Effector memory CD8-positive, alpha-beta T cell (primary cell): ENCODE results near the gene SCLY.
A peak's percentile ranks its signal among the peaks of the same experiment; 100 is the strongest.
"Not testable (repeated sequence)": the region's sequence is repeated elsewhere in the genome, so short reads cannot be mapped to it uniquely, and the experiment has no call there.

Experiments
- ATAC-seq: fragments of 150-1000 bp; cut with Tn5 transposase; replicated peaks from 2 replicates; pipeline ENCODE4 v1.10.0; 2021; ENCODE audit warnings: mild to moderate bottlenecking, moderate library complexity
- DNase-seq, 3 experiments: peaks; one replicate each; pipeline ENCODE4 v3.0.0; 2021
- H3K27ac Mint-ChIP-seq, 2 donors: one replicate each; pipeline ENCODE4 v1.8.0; 2022; ENCODE audit warnings: mild to moderate bottlenecking in 2 of 2, mixed read lengths in 2 of 2, moderate library complexity in 2 of 2
- H3K27me3 Mint-ChIP-seq, 2 donors: one replicate each; pipeline ENCODE4 v1.8.0; 2022; ENCODE audit warnings: mixed read lengths in 2 of 2
- H3K36me3 Mint-ChIP-seq: one replicate; pipeline ENCODE4 v1.8.0; 2022; ENCODE audit warnings: mild to moderate bottlenecking, moderate library complexity, mixed read lengths; ENCODE audit not compliant: insufficient read depth
- H3K4me1 Mint-ChIP-seq, 2 donors: one replicate each; pipeline ENCODE4 v1.8.0; 2022; ENCODE audit warnings: low read depth in 2 of 2, mixed read lengths in 2 of 2
- H3K4me3 Mint-ChIP-seq, 2 donors: one replicate each; pipeline ENCODE4 v1.8.0; 2022; ENCODE audit warnings: mild to moderate bottlenecking in 2 of 2, mixed read lengths in 2 of 2, moderate library complexity in 2 of 2
- H3K9me3 Mint-ChIP-seq, 2 donors: one replicate each; pipeline ENCODE4 v1.8.0; 2022; ENCODE audit warnings: mixed read lengths in 2 of 2

SCLY gene

DNA sequence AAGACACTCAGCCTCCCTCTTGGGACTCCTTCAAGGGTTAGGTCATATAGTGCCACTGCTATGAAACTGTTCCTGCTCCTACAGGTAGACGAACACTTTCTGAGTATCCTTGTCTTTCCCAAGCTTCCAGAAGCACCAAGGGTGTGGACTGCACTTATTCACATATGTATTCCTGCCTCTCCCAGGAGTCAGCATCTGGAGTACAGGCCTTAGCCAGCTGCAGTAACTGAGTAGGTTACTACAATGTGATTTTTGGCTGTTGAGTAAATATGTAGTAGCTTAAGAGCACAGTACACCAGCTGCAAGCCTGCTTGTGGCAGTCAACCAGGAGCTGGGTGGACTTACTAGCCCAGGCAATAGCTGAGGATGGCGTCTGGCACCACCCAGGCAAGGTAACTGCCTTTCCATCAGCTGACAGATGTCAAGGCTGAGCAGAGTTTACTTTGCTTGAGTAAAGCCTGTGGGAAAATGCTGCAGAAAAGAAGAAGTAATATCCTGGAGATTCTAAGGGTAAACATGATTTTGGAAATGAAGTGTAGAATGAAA is 14.0 kb upstream of the SCLY start:
- Mint-ChIP-seq H3K27ac (no peak overlapping the region), H3K4me3 (no peak overlapping the region), H3K36me3 (peaks cover 13% of the 10 kb centered on the region)

DNA sequence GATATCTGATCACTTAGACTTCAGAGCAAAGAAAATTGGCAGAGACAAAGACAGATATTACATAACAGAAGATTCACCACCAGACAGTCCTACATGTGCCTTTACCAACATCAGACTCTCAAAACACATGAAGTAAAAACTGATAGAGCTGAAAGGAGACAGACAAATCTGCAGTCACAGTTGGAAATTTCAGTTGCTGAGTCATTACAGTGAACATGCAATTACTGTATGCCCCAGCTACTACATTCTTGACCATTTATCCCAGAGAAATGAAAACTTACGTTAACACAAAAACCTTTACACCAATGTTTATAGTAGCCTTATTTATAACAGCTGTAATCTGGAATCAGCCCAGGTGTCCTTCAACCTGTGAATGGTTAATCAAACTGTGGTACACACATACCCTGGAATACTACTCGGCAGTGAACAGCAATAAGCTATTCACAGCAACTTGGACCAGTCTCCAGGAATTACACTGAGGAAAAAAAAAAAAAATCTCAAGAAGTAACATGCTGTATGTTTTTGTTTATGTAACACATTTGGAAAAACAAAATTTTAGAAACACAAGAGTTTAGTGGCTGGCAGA is 7.5 kb upstream of the SCLY start:
- no peak overlapping the region for H3K27ac Mint-ChIP-seq
- ATAC-seq (no peak), DNase-seq (no peak)
- H3K4me3 Mint-ChIP-seq = no peak overlapping the region
- H3K27me3 Mint-ChIP-seq = peaks cover 18 to 34% of the 10 kb centered on the region in 2 donors
- no peaks in the 10 kb centered on the region for H3K36me3 Mint-ChIP-seq
- no peaks in the 10 kb centered on the region for H3K9me3 Mint-ChIP-seq
- peaks cover 3% of the 10 kb centered on the region in 2 donors for H3K4me1 Mint-ChIP-seq

More for the DNA sequence above, 14.0 kb upstream of the SCLY start:
- peaks cover 0 to 2% of the 10 kb centered on the region in 2 donors for H3K4me1 Mint-ChIP-seq
- peaks cover 0 to 5% of the 10 kb centered on the region in 2 donors for H3K27me3 Mint-ChIP-seq
- ATAC-seq = no peak
- peaks cover 0 to 3% of the 10 kb centered on the region in 2 donors for H3K9me3 Mint-ChIP-seq
- DNase-seq = no peak

DNA sequence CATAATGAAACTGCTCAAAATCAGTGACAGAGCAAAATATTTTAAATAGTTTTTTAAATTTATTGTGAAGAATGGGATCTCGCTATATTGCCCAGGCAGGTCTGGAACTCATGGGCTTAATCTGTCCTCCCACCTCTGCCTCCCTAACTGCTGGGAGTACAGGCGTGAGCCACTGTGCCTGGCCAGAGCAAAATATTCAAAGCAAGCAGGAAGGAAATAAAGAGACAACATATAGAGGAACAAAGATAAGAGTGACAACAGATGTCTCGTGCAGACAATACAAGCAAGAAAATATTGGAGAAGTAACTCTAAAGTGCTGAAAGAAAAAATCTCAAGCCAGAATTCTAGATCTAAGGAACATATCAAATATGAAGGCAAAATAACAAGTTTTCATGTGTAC is 5.0 kb upstream of the SCLY start:
- ATAC-seq (no peak), DNase-seq (no peak)
- no peak overlapping the region for H3K4me3 Mint-ChIP-seq
- peaks cover 18 to 34% of the 10 kb centered on the region in 2 donors for H3K27me3 Mint-ChIP-seq
- no peaks in the 10 kb centered on the region for H3K36me3 Mint-ChIP-seq
- peaks cover 7 to 8% of the 10 kb centered on the region in 2 donors for H3K4me1 Mint-ChIP-seq
- no peaks in the 10 kb centered on the region for H3K9me3 Mint-ChIP-seq
- no peak overlapping the region for H3K27ac Mint-ChIP-seq

DNA sequence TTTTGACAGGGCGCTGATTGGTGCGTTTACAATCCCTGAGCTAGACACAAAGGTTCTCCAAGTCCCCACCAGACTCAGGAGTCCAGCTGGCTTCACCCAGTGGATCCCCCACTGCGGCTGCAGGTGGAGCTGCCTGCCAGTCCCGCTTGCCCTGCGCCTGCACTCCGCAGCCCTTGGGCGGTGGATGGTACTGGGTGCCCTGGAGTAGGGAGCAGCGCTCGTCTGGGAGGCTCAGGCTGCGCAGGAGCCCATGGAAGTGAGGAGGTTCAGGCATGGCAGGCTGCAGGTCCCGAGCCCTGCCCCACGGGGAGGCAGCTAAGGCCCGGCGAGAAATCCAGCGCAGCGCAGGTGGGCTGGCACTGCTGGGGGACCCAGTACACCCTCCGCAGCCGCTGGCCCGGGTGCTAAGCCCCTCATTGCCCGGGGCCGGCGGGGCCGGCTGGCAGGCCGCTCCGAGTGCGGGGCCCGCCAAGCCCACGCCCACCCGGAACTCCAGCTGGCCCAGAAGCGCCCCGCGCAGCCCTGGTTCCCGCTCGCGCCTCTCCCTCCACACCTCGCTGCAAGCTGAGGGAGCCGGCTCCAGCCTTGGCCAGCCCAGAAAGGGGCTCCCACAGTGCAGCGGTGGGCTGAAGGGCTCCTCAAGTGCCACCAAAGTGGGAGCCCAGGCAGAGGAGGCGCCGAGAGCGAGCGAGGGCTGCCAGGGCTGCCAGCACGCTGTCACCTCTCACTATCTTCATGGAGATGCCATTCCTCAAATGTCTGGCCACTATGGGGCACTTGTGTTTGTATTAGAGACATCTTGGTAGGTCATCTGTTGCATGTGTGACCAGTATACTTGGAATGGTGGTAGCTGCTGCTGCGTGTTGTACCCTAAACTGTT is 2.9 kb upstream of the SCLY start:
- H3K4me3 Mint-ChIP-seq = not testable (repeated sequence)

DNA sequence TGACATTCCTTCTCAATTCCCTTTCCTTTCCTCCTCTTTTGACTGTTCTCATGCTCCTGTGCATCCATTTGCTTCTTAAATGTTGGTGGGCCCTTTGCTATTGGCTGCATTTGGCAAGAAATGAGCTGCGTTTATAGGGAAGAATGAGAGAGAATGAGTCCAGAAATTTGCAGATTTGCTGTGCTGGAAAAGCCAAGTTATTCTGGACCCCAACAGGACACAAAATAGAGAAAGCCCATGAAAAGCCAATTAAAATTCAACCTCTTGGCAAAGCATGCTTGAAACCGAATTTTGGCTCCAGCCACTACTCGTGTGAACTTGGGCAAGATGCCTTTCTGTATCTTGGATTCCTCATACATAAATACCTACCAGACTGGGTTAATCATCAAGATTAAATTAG is 1.3 kb upstream of the SCLY start:
- H3K4me3 Mint-ChIP-seq = peak overlapping the region; percentile 81 to 95
- no peak for DNase-seq
- peaks cover 22 to 26% of the 10 kb centered on the region in 2 donors for H3K4me1 Mint-ChIP-seq
- H3K27ac Mint-ChIP-seq = no peak overlapping the region
- peaks cover 11 to 23% of the 10 kb centered on the region in 2 donors for H3K27me3 Mint-ChIP-seq
- no peak for ATAC-seq
- no peaks in the 10 kb centered on the region for H3K9me3 Mint-ChIP-seq
- no peaks in the 10 kb centered on the region for H3K36me3 Mint-ChIP-seq

More for the DNA sequence above, 2.9 kb upstream of the SCLY start:
- not testable (repeated sequence) for H3K9me3 Mint-ChIP-seq, H3K36me3 Mint-ChIP-seq, DNase-seq, ATAC-seq, H3K27ac Mint-ChIP-seq
- H3K4me1 Mint-ChIP-seq = peaks cover 18 to 21% of the 10 kb centered on the region in 2 donors
- H3K27me3 Mint-ChIP-seq = peaks cover 18 to 34% of the 10 kb centered on the region in 2 donors

DNA sequence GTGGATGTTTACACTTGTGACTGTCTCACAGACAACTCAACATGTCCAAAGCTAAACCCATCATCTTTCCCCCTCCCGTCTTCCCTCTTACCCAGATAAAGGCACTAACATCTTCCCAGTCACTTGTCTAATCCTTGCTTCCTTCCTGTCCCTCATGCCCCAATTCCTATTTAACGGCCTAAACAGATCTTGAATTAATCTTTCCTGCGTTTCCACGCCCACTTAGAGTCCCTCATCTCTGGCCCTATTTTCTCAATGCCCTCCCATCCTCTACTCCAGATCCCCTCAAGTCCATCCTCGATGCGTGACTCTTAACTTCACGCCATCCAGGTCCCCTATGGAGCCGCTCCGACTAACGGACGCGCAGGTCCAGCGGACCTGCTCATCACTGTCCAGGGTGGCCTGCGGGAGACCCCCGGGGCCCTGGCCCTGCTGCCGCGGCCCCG is 682 bp upstream of the SCLY start:
- Mint-ChIP-seq H3K36me3 (no peaks in the 10 kb centered on the region), H3K9me3 (no peaks in the 10 kb centered on the region), H3K27ac (peak overlapping the region; percentile 93 to 96), H3K4me1 (peaks cover 22 to 27% of the 10 kb centered on the region in 2 donors), H3K27me3 (peaks cover 11 to 23% of the 10 kb centered on the region in 2 donors), H3K4me3 (peak overlapping the region; percentile 81 to 95)
- ATAC-seq (no peak), DNase-seq (peak in 1 of 3 experiments; percentile 9)

DNA sequence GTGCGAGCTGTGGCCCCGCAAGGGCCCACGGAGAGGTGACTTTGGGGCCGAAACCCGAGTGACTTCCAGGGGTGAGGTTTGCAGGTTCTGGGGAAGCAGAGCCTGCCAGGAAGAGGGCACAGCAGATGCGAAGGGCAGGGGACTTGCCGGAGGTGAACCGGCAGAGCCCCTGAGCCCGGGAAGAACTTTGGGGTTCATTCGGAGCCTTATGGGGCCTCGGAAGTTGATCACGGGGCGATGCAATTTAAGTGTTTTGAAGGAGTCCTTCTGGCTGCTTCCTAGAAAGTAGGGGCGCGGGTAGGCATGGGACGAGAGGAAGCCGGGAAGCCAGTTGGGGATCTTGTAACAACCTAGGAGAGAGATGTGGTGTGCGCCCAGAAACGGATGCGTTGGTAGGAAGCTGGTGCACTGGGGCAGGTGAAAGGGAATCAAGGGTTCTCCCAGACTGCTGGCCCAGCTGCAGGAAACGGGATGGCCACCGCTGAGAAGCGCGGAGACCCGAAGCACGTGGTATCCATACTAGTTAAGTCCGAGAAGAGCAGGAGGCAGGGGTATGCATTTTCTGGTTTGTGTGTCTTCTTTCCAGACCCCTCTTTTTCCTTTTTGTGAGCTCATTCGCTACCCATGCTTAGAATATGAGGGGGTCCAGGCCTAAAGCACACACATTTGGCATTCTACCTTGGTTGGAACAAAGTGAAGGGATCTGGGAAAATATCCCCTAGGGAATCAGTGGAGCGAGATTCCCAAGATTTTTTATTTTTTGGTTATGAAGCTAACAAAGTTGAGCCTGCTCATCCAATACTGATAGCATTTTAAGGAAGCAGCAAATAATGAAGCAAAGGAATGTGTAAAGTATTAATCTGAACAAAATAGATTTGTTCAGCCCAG is 758 bp downstream of the SCLY start:
- ATAC-seq (peak; percentile 5), DNase-seq (peak in 1 of 3 experiments; percentile 13)
- peaks cover 9 to 11% of the 10 kb centered on the region in 2 donors for H3K27me3 Mint-ChIP-seq
- peak overlapping the region; percentile 81 to 95 for H3K4me3 Mint-ChIP-seq
- H3K36me3 Mint-ChIP-seq = peaks cover 9% of the 10 kb centered on the region
- H3K9me3 Mint-ChIP-seq = no peaks in the 10 kb centered on the region
- peaks cover 22 to 27% of the 10 kb centered on the region in 2 donors for H3K4me1 Mint-ChIP-seq
- H3K27ac Mint-ChIP-seq = peak overlapping the region; percentile 93 to 96

DNA sequence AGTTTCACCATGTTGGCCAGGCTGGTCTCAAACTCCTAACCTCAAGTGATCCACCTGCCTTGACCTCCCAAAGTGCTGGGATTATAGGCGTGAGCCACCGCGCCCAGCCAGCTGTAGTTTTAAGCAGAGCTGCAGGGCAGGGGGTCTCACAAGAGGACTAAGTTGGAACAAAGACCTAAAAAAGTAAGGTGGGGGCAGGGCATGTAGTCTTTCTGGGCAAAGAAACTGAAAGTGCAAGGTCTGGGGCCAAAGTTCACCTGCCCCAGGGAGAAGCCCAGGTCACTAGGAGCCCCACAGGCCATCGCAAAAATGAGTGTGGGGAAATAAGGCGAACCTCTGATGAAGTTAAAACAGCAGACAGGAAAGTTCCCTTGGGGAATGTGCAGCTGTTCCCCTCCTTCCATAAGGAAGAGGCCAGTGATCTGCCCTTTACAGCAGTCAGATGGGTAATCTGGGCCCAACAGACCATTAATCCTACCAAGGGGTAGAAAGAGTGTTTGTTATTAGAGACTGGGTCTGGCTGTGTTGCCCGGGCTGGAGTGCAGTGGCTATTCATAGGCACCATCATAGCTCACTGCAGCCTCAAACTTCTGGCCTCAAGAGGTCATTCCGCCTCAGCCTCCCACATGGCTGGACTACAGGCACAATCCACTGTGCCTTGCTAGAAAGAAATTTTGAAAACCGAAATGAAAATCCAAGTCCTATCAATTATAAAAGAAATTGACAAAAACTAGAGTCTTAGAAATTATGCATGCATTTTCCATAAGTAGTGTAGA is 2.8 kb downstream of the SCLY start:
- Mint-ChIP-seq H3K4me3 (no peak overlapping the region), H3K27ac (no peak overlapping the region), H3K36me3 (peaks cover 13% of the 10 kb centered on the region), H3K9me3 (no peaks in the 10 kb centered on the region), H3K27me3 (no peaks in the 10 kb centered on the region), H3K4me1 (peaks cover 28 to 36% of the 10 kb centered on the region in 2 donors)
- ATAC-seq (no peak), DNase-seq (no peak)

DNA sequence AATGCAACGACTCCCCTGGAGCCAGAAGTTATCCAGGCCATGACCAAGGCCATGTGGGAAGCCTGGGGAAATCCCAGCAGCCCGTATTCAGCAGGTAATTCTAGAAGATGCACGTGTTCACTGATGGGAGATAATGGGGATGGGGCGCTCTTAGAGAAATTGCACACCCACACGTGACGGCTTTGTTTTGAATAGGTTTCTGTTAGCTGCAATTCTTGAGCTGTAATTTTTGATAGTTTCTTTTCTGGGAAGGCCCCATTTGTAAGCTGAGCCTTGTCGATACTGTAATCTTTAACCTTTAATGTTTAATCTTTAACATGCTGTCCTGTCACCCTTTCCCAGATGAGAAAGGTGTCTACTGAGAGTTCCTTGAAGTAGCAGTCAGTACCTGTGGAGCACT is 3.6 kb downstream of the SCLY start:
- peaks cover 31 to 41% of the 10 kb centered on the region in 2 donors for H3K4me1 Mint-ChIP-seq
- DNase-seq = no peak
- H3K27me3 Mint-ChIP-seq = no peaks in the 10 kb centered on the region
- no peak overlapping the region for H3K27ac Mint-ChIP-seq
- H3K9me3 Mint-ChIP-seq = no peaks in the 10 kb centered on the region
- peaks cover 16% of the 10 kb centered on the region for H3K36me3 Mint-ChIP-seq
- no peak overlapping the region for H3K4me3 Mint-ChIP-seq
- ATAC-seq = no peak

DNA sequence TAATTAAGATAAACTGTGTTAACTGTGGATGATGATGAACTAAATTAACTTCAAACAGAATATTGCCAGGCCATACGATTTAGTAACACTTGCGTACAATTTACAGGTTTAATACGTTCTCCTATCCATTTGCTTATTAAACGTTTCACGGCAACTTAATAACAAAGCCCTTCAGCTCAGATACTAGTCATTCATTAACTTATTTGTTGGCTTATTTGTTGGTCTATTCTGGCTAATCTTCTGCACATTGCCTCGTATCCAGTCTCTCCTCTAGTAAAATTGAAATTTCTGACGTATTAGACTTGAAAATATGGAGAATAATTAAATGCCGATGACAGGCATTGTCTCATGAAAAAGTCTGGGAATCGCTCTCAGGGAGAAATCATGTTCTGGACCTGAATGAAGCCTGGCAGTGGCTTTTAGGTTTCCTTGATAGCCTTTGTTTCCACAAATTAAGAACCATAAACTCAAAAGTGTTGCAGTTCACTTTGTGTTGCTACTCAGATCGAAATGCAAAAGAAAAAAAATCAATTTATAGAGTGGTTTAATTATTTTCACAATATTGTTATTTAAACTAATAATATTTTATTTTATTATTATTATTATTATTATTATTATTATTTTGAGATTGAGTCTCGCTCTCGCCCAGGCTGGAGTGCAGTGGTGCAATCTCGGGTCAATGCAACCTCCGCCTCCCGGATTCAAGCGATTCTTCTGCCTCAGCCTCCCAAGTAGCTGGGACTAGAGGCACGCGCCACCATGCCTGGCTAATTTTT is 4.5 kb downstream of the SCLY start:
- peaks cover 34 to 43% of the 10 kb centered on the region in 2 donors for H3K4me1 Mint-ChIP-seq
- no peak overlapping the region for H3K27ac Mint-ChIP-seq
- DNase-seq (no peak), ATAC-seq (no peak)
- H3K4me3 Mint-ChIP-seq = no peak overlapping the region
- peaks cover 18% of the 10 kb centered on the region for H3K36me3 Mint-ChIP-seq
- no peaks in the 10 kb centered on the region for H3K9me3 Mint-ChIP-seq
- H3K27me3 Mint-ChIP-seq = no peaks in the 10 kb centered on the region

DNA sequence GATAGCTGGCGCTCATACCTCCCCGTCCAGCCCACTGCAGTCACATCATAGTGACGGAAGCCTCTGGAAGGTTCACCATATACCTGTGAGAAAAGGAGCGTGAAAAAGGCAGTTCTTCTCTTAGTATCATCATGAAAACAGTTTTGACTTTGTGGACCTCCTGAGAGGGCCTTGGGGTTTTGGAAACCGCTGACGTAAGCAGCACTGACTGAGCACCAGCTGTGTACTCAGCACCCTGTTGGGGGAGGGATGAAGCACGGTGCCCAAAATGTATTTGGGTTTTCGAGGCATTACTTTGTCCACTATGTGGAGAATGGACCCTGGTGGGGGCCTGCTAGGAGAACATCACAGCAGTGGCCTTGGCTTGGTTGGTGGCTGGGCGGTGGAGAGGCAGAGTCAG is 5.4 kb downstream of the SCLY start:
- H3K4me3 Mint-ChIP-seq = no peak overlapping the region
- peak overlapping the region in 1 of 2 donors; percentile 0 for H3K27ac Mint-ChIP-seq
- no peaks in the 10 kb centered on the region for H3K27me3 Mint-ChIP-seq
- H3K4me1 Mint-ChIP-seq = peaks cover 31 to 41% of the 10 kb centered on the region in 2 donors
- peaks cover 23% of the 10 kb centered on the region for H3K36me3 Mint-ChIP-seq
- ATAC-seq (no peak), DNase-seq (no peak)
- no peaks in the 10 kb centered on the region for H3K9me3 Mint-ChIP-seq

DNA sequence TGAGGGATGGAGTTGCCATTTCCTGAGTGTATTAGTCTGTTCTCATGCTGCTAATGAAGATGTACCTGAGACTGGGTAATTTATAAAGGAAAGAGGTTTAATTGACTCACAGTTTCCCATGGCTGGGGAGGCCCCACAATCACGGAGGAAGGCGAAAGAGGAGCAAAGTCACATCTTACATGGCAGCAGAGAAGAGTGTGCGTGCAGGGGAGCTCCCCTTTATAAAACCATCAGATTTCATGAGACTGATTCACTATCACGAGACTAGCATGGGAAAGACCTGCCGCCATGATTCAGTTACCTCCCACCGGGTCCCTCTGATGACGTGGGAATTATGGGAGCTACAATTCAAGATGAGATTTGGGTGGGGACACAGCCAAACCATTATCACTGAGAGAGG is 5.9 kb downstream of the SCLY start:
- not testable (repeated sequence) for DNase-seq, ATAC-seq, H3K4me3 Mint-ChIP-seq, H3K9me3 Mint-ChIP-seq, H3K27me3 Mint-ChIP-seq
- H3K36me3 Mint-ChIP-seq = peaks cover 23% of the 10 kb centered on the region
- H3K27ac Mint-ChIP-seq = peak overlapping the region in 1 of 2 donors; percentile 0
- H3K4me1 Mint-ChIP-seq = peaks cover 27 to 36% of the 10 kb centered on the region in 2 donors
